Trophoblast cell (in vitro differentiated cells and primary cell): ENCODE measurements around the gene KSR1.

ENCODE experiments used
- DNase-seq, 2 donors: peaks; one replicate each; pipeline ENCODE4 v3.0.0-alpha.2; 2016
- H2AFZ ChIP-seq: 2 replicates; pipeline ENCODE4 v1.6.1; 2013; ENCODE audit warnings: low read length, moderate library complexity, mild to moderate bottlenecking; ENCODE audit not compliant: insufficient read depth, poor library complexity
- H2AK5ac ChIP-seq: 2 replicates; pipeline ENCODE4 v1.6.1; 2013; ENCODE audit warnings: mild to moderate bottlenecking, low read length
- H2BK120ac ChIP-seq: 2 replicates; pipeline ENCODE4 v1.6.1; 2013; ENCODE audit warnings: low read length, mild to moderate bottlenecking, moderate library complexity; ENCODE audit not compliant: insufficient read depth, poor library complexity
- H2BK12ac ChIP-seq: 2 replicates; pipeline ENCODE4 v1.6.1; 2013; ENCODE audit warnings: mild to moderate bottlenecking, low read length, moderate library complexity
- H2BK5ac ChIP-seq: 2 replicates; pipeline ENCODE4 v1.6.1; 2013; ENCODE audit warnings: low read length, low read depth, moderate library complexity, mild to moderate bottlenecking; ENCODE audit not compliant: poor library complexity
- H3K14ac ChIP-seq: 2 replicates; pipeline ENCODE4 v1.6.1; 2013; ENCODE audit warnings: mild to moderate bottlenecking, low read length
- H3K18ac ChIP-seq: 2 replicates; pipeline ENCODE4 v1.6.1; 2013; ENCODE audit warnings: mild to moderate bottlenecking, low read length
- H3K23ac ChIP-seq: 2 replicates; pipeline ENCODE4 v1.6.1; 2013; ENCODE audit warnings: low read length
- H3K27ac ChIP-seq: 2 replicates; pipeline ENCODE4 v1.5.1; 2013; ENCODE audit warnings: low read depth, mild to moderate bottlenecking, inconsistent platforms, low read length, moderate library complexity
- H3K27me3 ChIP-seq: 2 replicates; pipeline ENCODE4 v1.6.1; 2013; ENCODE audit warnings: inconsistent platforms, mild to moderate bottlenecking, low read length, moderate library complexity; ENCODE audit not compliant: insufficient read depth
- H3K36me3 ChIP-seq, 2 experiments: 1 replicate in 1 of 2; 2 replicates in 1 of 2; pipeline ENCODE4 v1.6.1; 2013; ENCODE audit warnings: low read length in 2 of 2, mild to moderate bottlenecking in 2 of 2, moderate library complexity in 1 of 2; ENCODE audit not compliant: insufficient read depth in 2 of 2, control insufficient read depth in 1 of 2
- H3K4ac ChIP-seq: 2 replicates; pipeline ENCODE4 v1.6.1; 2013; ENCODE audit warnings: low read depth, mild to moderate bottlenecking, low read length, moderate library complexity
- H3K4me1 ChIP-seq, 2 experiments: 1 replicate in 1 of 2; 2 replicates in 1 of 2; pipeline ENCODE4 v1.6.1; 2013; ENCODE audit warnings: low read length in 2 of 2, mild to moderate bottlenecking in 2 of 2, moderate library complexity in 1 of 2; ENCODE audit not compliant: insufficient read depth in 2 of 2, control insufficient read depth in 1 of 2
- H3K4me2 ChIP-seq: 2 replicates; pipeline ENCODE4 v1.6.1; 2013; ENCODE audit warnings: inconsistent platforms, mild to moderate bottlenecking, low read length, moderate library complexity
- H3K4me3 ChIP-seq: 2 replicates; pipeline ENCODE4 v1.5.1; 2013; ENCODE audit warnings: mild to moderate bottlenecking, low read depth, low read length, inconsistent platforms
- H3K79me1 ChIP-seq: one replicate; pipeline ENCODE4 v1.6.1; 2013; ENCODE audit warnings: low read length
- H3K79me2 ChIP-seq: 2 replicates; pipeline ENCODE4 v1.6.1; 2013; ENCODE audit warnings: low read length, mild to moderate bottlenecking; ENCODE audit not compliant: control insufficient read depth, insufficient read depth, poor library complexity
- H3K9ac ChIP-seq: 2 replicates; pipeline ENCODE4 v1.6.1; 2013; ENCODE audit warnings: mild to moderate bottlenecking, low read length
- H3K9me3 ChIP-seq: 2 replicates; pipeline ENCODE4 v1.6.1; 2013; ENCODE audit warnings: low read depth, mild to moderate bottlenecking, control low read depth, inconsistent platforms, low read length; ENCODE audit not compliant: insufficient read depth
- H4K12ac ChIP-seq: 2 replicates; pipeline ENCODE4 v1.6.1; 2013; ENCODE audit warnings: low read depth, mild to moderate bottlenecking, low read length, moderate library complexity
- H4K8ac ChIP-seq: 2 replicates; pipeline ENCODE4 v1.6.1; 2013; ENCODE audit warnings: low read depth, mild to moderate bottlenecking, low read length, moderate library complexity
- H4K91ac ChIP-seq: one replicate; pipeline ENCODE4 v1.6.1; 2013; ENCODE audit warnings: low read depth, mild to moderate bottlenecking, low read length, moderate library complexity
- WGBS: extraction: QIAGEN DNeasy Blood & Tissue Kit; methylation state at CpG from one replicate; pipeline ENCODE4 v1.1.7; 2013; ENCODE audit warnings: missing lambda C conversion rate; ENCODE audit not compliant: insufficient read length, insufficient coverage; ENCODE audit errors: extremely low coverage; 5-methylcytosine and 5-hydroxymethylcytosine counted together

Gene KSR1

DNA sequence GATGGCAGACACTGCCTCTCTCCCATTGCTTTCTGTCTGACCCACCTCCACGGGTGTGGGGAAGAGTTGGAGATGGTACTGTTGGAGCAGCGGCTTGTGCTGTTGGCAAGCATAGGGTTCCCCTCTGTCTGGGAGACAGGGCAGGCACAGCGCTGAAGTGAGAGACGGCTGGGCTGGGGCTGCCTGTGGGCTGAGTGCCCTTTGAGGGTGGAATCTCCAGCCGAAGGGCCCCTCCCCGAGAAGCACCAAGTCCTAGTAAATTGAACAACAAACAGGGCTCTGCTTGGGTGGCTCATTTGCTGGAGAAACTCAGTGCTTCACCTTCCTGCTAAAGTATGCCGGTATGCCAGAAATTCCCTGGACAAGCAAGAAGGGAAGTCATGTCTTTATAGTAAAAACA, 79.7 kb downstream of the KSR1 start:
- Histone ChIP-seq H3K9me3 (no peaks in the 10 kb centered on the region), H2BK120ac (no peak overlapping the region)
- WGBS, result no CpG with 5 or more reads among the region's 7 CpGs

DNA sequence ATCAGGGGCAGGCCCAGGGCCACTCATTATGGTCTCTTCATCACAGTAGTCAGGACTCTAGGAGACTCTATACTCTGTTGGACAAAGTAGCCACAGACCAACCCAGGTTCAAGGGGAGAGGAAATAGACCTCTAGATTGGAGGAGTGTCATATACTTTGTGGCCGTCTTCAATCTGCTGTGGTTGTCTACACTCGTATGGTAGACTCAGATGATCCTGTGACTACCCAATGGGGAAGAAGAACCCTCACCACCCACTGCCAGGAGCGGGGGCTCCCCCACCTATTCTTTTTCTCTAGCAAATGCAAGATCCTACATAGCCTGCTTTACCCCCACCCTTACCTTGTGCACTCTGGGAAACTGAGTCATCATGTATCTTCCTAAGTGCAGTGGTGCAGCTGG, 80.5 kb downstream of the KSR1 start:
- Histone ChIP-seq H3K27me3 (no peaks in the 10 kb centered on the region), H3K4me3 (no peak overlapping the region), H4K91ac (peak overlapping the region; percentile 20), H3K14ac (no peak overlapping the region), H3K4ac (peak overlapping the region; percentile 15), H3K36me3 (no peaks in the 10 kb centered on the region), H2BK5ac (no peak overlapping the region), H3K9me3 (no peaks in the 10 kb centered on the region), H4K12ac (no peak overlapping the region), H2BK120ac (no peak overlapping the region), H2AFZ (no peak overlapping the region), H3K4me2 (no peak overlapping the region), H4K8ac (no peak overlapping the region), H3K4me1 (peaks cover 42 to 59% of the 10 kb centered on the region in 2 experiments), H3K18ac (no peak overlapping the region), H3K9ac (no peak overlapping the region), H3K79me2 (no peaks in the 10 kb centered on the region), H3K23ac (no peak overlapping the region), H2AK5ac (no peak overlapping the region), H3K27ac (no peak overlapping the region), H3K79me1 (peaks cover 14% of the 10 kb centered on the region), H2BK12ac (no peak overlapping the region)
- no CpG with 5 or more reads among the region's 3 CpGs for WGBS
- no peak for DNase-seq

More for the DNA sequence above, 79.7 kb downstream of the KSR1 start:
- peak; percentile 32 to 57 for DNase-seq
- Histone ChIP-seq H3K23ac (no peak overlapping the region), H3K36me3 (no peaks in the 10 kb centered on the region), H2BK5ac (no peak overlapping the region), H3K4me3 (no peak overlapping the region), H3K9ac (no peak overlapping the region), H2BK12ac (peak overlapping the region; percentile 3), H4K8ac (no peak overlapping the region), H3K79me1 (peaks cover 17% of the 10 kb centered on the region), H4K91ac (peak overlapping the region; percentile 71), H2AK5ac (peak overlapping the region; percentile 20), H3K14ac (peak overlapping the region; percentile 19), H3K4ac (peak overlapping the region; percentile 4), H3K27ac (peak overlapping the region; percentile 49), H3K18ac (peak overlapping the region; percentile 10), H3K4me1 (peaks cover 48 to 64% of the 10 kb centered on the region in 2 experiments), H3K79me2 (peaks cover 2% of the 10 kb centered on the region), H2AFZ (no peak overlapping the region), H4K12ac (no peak overlapping the region), H3K27me3 (no peaks in the 10 kb centered on the region), H3K4me2 (peak overlapping the region; percentile 22)

DNA sequence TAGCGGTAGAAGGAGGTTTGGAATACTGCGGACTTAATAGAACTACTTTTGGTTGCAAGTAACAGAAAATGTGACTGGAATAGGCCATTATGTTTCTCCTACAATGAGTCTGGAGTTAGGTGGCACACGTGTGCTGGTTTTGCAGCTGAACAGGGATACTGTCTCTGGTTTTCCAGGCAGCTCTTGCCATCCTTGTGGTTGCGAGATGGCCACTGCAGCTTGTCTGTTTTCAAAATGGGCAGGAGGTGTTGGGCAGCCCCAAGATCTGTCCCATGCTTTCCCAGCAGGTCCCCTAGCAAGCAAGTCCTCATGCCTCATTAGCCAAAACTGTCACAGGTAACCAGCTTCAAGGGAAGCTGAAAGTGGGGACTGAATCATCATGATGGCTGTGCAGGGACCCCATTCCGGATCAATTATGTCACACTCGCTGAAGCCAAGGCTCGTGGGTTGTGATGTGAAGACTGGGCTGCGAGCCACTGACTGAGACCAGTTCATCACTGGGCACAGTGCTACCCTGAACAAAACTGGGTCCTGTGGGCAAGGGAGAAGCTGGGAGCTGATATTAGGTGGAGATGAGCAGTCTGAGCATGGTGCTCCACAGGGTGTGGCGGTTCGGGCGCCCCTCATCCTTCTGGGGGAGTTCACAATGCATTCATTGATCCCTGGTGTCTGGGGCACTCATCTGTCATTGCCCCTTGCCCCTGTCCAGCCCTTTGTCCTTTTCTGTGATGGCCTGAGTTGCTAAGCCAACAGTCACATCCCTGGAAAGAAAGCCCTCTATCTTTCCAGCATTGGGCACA, 82.1 kb downstream of the KSR1 start:
- Histone ChIP-seq H3K27me3 (no peaks in the 10 kb centered on the region), H3K9me3 (no peaks in the 10 kb centered on the region), H2AK5ac (no peak overlapping the region), H4K12ac (no peak overlapping the region), H3K18ac (peak overlapping the region; percentile 9), H3K23ac (no peak overlapping the region), H2BK120ac (no peak overlapping the region), H3K79me2 (no peaks in the 10 kb centered on the region), H4K8ac (no peak overlapping the region), H3K4me1 (peaks cover 31 to 48% of the 10 kb centered on the region in 2 experiments), H3K4me2 (no peak overlapping the region), H3K36me3 (no peaks in the 10 kb centered on the region), H3K4me3 (no peak overlapping the region), H3K9ac (no peak overlapping the region), H3K79me1 (peaks cover 9% of the 10 kb centered on the region), H3K4ac (peak overlapping the region; percentile 10), H2BK5ac (no peak overlapping the region), H3K14ac (no peak overlapping the region), H2BK12ac (no peak overlapping the region), H2AFZ (no peak overlapping the region), H4K91ac (no peak overlapping the region), H3K27ac (no peak overlapping the region)
- WGBS, result no CpG with 5 or more reads among the region's 11 CpGs
- no peak for DNase-seq

DNA sequence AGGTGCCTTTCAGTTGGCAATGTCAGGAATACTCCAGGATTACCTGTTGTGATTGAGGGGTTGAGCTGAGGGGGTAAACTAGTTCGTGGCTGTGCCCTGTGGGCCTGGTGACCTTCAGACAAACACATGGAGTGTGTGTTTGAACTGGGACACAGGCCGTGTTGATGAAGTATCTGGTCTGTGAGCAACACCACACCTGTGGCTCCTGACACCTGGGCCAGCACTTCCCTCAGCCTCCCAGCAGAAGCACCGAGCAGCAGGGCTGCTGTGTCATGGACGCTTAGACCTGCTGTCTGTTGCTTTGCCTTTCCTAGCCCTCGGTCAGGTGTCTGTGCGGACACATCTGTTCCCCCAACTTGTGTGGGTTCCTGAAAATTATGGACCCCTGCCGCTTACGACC, 82.9 kb downstream of the KSR1 start:
- Histone ChIP-seq H3K4me2 (no peak overlapping the region), H3K4me3 (no peak overlapping the region), H4K91ac (no peak overlapping the region), H3K18ac (peak overlapping the region; percentile 8), H2AFZ (no peak overlapping the region), H3K36me3 (no peaks in the 10 kb centered on the region), H4K8ac (no peak overlapping the region), H4K12ac (no peak overlapping the region), H3K27ac (no peak overlapping the region), H2BK5ac (no peak overlapping the region), H3K9me3 (no peaks in the 10 kb centered on the region), H2BK12ac (no peak overlapping the region), H3K79me2 (no peaks in the 10 kb centered on the region), H2BK120ac (no peak overlapping the region), H3K14ac (no peak overlapping the region), H3K4me1 (peaks cover 25 to 42% of the 10 kb centered on the region in 2 experiments), H3K9ac (no peak overlapping the region), H3K79me1 (peaks cover 9% of the 10 kb centered on the region), H2AK5ac (no peak overlapping the region), H3K23ac (no peak overlapping the region), H3K4ac (peak overlapping the region; percentile 1), H3K27me3 (no peaks in the 10 kb centered on the region)
- WGBS, result no CpG with 5 or more reads among the region's 8 CpGs
- no peak for DNase-seq
